K562 (cell line): Measurements from ENCODE around the gene SPATA31C2. TPM values are rescaled to one million over a fixed set of nuclear protein-coding genes. Genes with fewer than 3 reads are reported as not detected.

Source experiments
- ATAC-seq: fragments of 200-7000 bp; cut with Tn5 transposase; 3 replicates; pipeline ENCODE4 v1.9.1; 2020; ENCODE audit warnings: moderate library complexity
- BruUV-seq: library from RNA; stranded (reverse); fragments of 400-500 nt; replicated peaks from 2 replicates; lab custom pipeline; 2021; lab: Mats Ljungman, UMichigan
- CTCF ChIA-PET: fragments of 300-600 bp; formaldehyde crosslinking; extraction: SDS; loops from one replicate; lab custom pipeline; 2021; ENCODE audit warnings: low intra/inter-chr PET ratio; lab: Yijun Ruan, JAX
- POLR2A ChIA-PET: fragments of 300-600, 350-650 bp; sonication (Branson Sonifier 250); formaldehyde crosslinking; extraction: SDS; loops from one replicate; lab custom pipeline; 2021; ENCODE audit warnings: antibody characterized with exemption, inconsistent platforms; lab: Yijun Ruan, JAX
- DNase-seq, 4 experiments: peaks; one replicate each; pipeline versions ENCODE4 v3.0.0 to v3.0.0-alpha.2; 2011 to 2018; ENCODE audit warnings: low spot score in 3 of 4, mixed read lengths in 3 of 4; ENCODE audit errors: extremely low read depth in 1 of 4
- FAIRE-seq: peaks from 2 replicates; lab custom pipeline; 2011; peaks lifted over from hg19 to GRCh38; lab: Jason Lieb, UNC
- H2AFZ ChIP-seq: 2 replicates; pipeline ENCODE4 v1.6.0; 2011; ENCODE audit warnings: low read depth, low read length, control low read depth, inconsistent platforms
- H3K27ac ChIP-seq: fragments of 200-600 bp; 3 replicates; pipeline ENCODE4 v1.8.0; 2011; ENCODE audit warnings: low read depth, mild to moderate bottlenecking, control low read depth, inconsistent platforms, low read length, moderate library complexity, mixed read lengths; ENCODE audit errors: extremely low read depth
- H3K27me3 ChIP-seq, 2 experiments: fragments of 300-600 bp in 1 of 2; 2 replicates in 1 of 2; 3 replicates in 1 of 2; pipeline versions ENCODE4 v1.6.0 to v1.8.0; 2011; ENCODE audit warnings: inconsistent platforms in 2 of 2, low read length in 2 of 2, mild to moderate bottlenecking in 1 of 2, mixed read lengths in 1 of 2, moderate library complexity in 1 of 2; ENCODE audit not compliant: control insufficient read depth in 2 of 2, insufficient read depth in 2 of 2
- H3K36me3 ChIP-seq: fragments of 300-600 bp; 3 replicates; pipeline ENCODE4 v1.8.0; 2011; ENCODE audit warnings: mild to moderate bottlenecking, low read length, inconsistent platforms; ENCODE audit not compliant: control insufficient read depth, insufficient read depth
- H3K4me1 ChIP-seq, 2 experiments: fragments of 200-600 bp in 1 of 2; replicated peaks in 1 of 2; 2 replicates in 1 of 2; 3 replicates in 1 of 2; pipeline versions ENCODE4 v1.5.1 to v1.8.0; 2011; ENCODE audit warnings: inconsistent platforms in 2 of 2, low read length in 2 of 2, mild to moderate bottlenecking in 1 of 2, mixed read lengths in 1 of 2, moderate library complexity in 1 of 2; ENCODE audit not compliant: control insufficient read depth in 2 of 2, insufficient read depth in 2 of 2
- H3K4me2 ChIP-seq: 2 replicates; pipeline ENCODE4 v1.6.1; 2011; ENCODE audit warnings: low read length, control low read depth, inconsistent platforms, mixed read lengths; ENCODE audit not compliant: insufficient read depth
- H3K4me3 ChIP-seq: fragments of 200-600 bp; sonication (generic), shearing (Covaris generic); 2 replicates; pipeline ENCODE4 v1.5.1; 2016; ENCODE audit warnings: control low read depth, inconsistent platforms
- H3K79me2 ChIP-seq: fragments of 200-600 bp; 3 replicates; pipeline ENCODE4 v1.8.0; 2011; ENCODE audit warnings: low read length, inconsistent platforms; ENCODE audit not compliant: control insufficient read depth, insufficient read depth
- H3K9ac ChIP-seq, 2 experiments: 2 replicates each; pipeline versions ENCODE4 v1.6.0 to v1.6.1; 2011; ENCODE audit warnings: low read depth in 2 of 2, low read length in 2 of 2, control low read depth in 1 of 2, inconsistent platforms in 1 of 2, mild to moderate bottlenecking in 1 of 2, mixed read lengths in 1 of 2; ENCODE audit not compliant: insufficient read depth in 1 of 2
- H3K9me1 ChIP-seq: one replicate; pipeline ENCODE4 v1.6.0; 2011; ENCODE audit warnings: inconsistent platforms, mild to moderate bottlenecking, low read length, moderate library complexity; ENCODE audit not compliant: control insufficient read depth, insufficient read depth
- H3K9me3 ChIP-seq: replicated peaks from 2 replicates; pipeline ENCODE4 v1.5.1; 2011; ENCODE audit warnings: low read depth, low read length, inconsistent platforms; ENCODE audit not compliant: control insufficient read depth, insufficient read depth
- H4K20me1 ChIP-seq: replicated peaks from 2 replicates; pipeline ENCODE4 v1.6.1; 2011; ENCODE audit warnings: low read length, inconsistent platforms, mixed read lengths; ENCODE audit not compliant: control insufficient read depth, insufficient read depth
- CEBPB ChIP-seq: fragments of 450-650 bp; IDR thresholded peaks from 2 replicates; pipeline ENCODE4 v1.6.1; 2016; ENCODE audit warnings: missing genetic modification characterization, missing compliant biosample characterization
- GATA2 ChIP-seq: sonication (generic); formaldehyde crosslinking; IDR thresholded peaks from 2 replicates; pipeline ENCODE4 v1.4.0; 2020; ENCODE audit warnings: mild to moderate bottlenecking, missing genetic modification reagents
- HDAC3 ChIP-seq: fragments of 450-650 bp; IDR thresholded peaks from 2 replicates; pipeline ENCODE4 v1.6.1; 2018; ENCODE audit warnings: borderline replicate concordance, mild to moderate bottlenecking, moderate library complexity; ENCODE audit not compliant: partially characterized antibody
- KLF13 ChIP-seq: fragments of 450-650 bp; IDR thresholded peaks from 2 replicates; pipeline ENCODE4 v1.6.1; 2016; ENCODE audit warnings: missing genetic modification characterization, low read depth, mild to moderate bottlenecking, missing compliant biosample characterization, moderate library complexity, borderline replicate concordance
- MCM5 ChIP-seq: fragments of 450-650 bp; IDR thresholded peaks from 2 replicates; pipeline ENCODE4 v1.6.1; 2016; ENCODE audit warnings: low read depth
- RAD21 ChIP-seq, 2 experiments: fragments of 250-450 bp in 1 of 2; fragments of 450-650 bp in 1 of 2; sonication (Bioruptor Pico) in 1 of 2; formaldehyde crosslinking in 1 of 2; IDR thresholded peaks in 1 of 2; conservative IDR thresholded peaks in 1 of 2; 2 replicates each; pipeline versions ENCODE4 v1.4.0 to v1.8.0; 2020 to 2022; ENCODE audit warnings: mild to moderate bottlenecking in 2 of 2, moderate library complexity in 1 of 2
- SLC30A9 ChIP-seq: fragments of 250-450 bp; sonication (Bioruptor Pico); IDR thresholded peaks from 2 replicates; pipeline ENCODE4 v1.8.0; 2022; ENCODE audit warnings: mild to moderate bottlenecking, moderate library complexity
- TCF3 ChIP-seq: sonication (generic); formaldehyde crosslinking; IDR thresholded peaks from 2 replicates; pipeline ENCODE4 v1.4.0; 2020; ENCODE audit warnings: mild to moderate bottlenecking, missing genetic modification reagents
- ZNF24 ChIP-seq: fragments of 450-650 bp; IDR thresholded peaks from 2 replicates; pipeline ENCODE4 v1.6.1; 2016
- ZNF280B ChIP-seq: fragments of 250-450 bp; sonication (Bioruptor Pico); IDR thresholded peaks from 2 replicates; pipeline ENCODE4 v1.5.1; 2021; ENCODE audit warnings: mild to moderate bottlenecking
- WGBS: fragments of 100-300 bp; shearing (Covaris generic); methylation state at CpG from one replicate; pipeline ENCODE4 v1.1.6; 2016; ENCODE audit warnings: low coverage, mixed read lengths; ENCODE audit not compliant: insufficient coverage; ENCODE audit errors: missing lambda C conversion rate; 5-methylcytosine and 5-hydroxymethylcytosine counted together
- in situ Hi-C: fragments of 300-500 bp; cut with MboI; formaldehyde crosslinking; loops from 4 replicates; pipeline ENCODE4 v1.15.0; 2018; ENCODE audit warnings: inconsistent platforms, mixed read lengths
- intact Hi-C: fragments of 100-400 bp; cut with micrococcal nuclease; formaldehyde crosslinking; loops from 2 replicates; pipeline ENCODE4 v1.14.2; 2022
- polyA plus RNA-seq, 8 experiments: library from polyadenylated mRNA; depleted of rRNA in 4 of 8; stranded (reverse) in 5 of 8; unstranded in 3 of 8; fragments of >200 nt; fragmentation: Nextera tagmentation in 2 of 8; fragmentation: Illumina TruSeq in 1 of 8; extraction: Ambion mirVana in 2 of 8; extraction: Trizol in 1 of 8; gene quantifications; 2 replicates each; pipeline versions ENCODE4 v1.2.1 to v1.2.3, GENCODE V29; 2011 to 2014; ENCODE audit warnings: inconsistent platforms in 1 of 8, missing spikeins in 1 of 8
- total RNA-seq, 7 experiments: library from RNA; depleted of rRNA in 6 of 7; stranded (reverse); fragments of >200 nt in 6 of 7; fragmentation: Illumina TruSeq in 2 of 7; extraction: Trizol in 2 of 7; gene quantifications; 2 replicates each; pipeline versions ENCODE4 v1.2.1 to v1.2.3, GENCODE V29; 2011 to 2021; ENCODE audit warnings: low replicate concordance in 1 of 7
- TF ChIP-seq, protein P1 (sequence below): fragments of 450-650 bp; formaldehyde crosslinking; conservative IDR thresholded peaks from 2 replicates; pipeline ENCODE4 v1.4.0; 2022; ENCODE audit warnings: mild to moderate bottlenecking, missing genetic modification characterization
- TF ChIP-seq, protein P2 (sequence below): fragments of 450-650 bp; IDR thresholded peaks from 2 replicates; pipeline ENCODE4 v1.6.1; 2016; ENCODE audit warnings: antibody characterized with exemption

Gene SPATA31C2
- total and polyA plus RNA-seq, 9 of the 15 experiments (the other 6 are each of a cell fraction or from before 2014, with no cell fraction given), result 0.04 to 0.27 (median 0.16) TPM

GRCh38 chr9:88085476-88085875 is 52.8 kb downstream of the SPATA31C2 start (continued):
- TF ChIP-seq, protein P1, sequence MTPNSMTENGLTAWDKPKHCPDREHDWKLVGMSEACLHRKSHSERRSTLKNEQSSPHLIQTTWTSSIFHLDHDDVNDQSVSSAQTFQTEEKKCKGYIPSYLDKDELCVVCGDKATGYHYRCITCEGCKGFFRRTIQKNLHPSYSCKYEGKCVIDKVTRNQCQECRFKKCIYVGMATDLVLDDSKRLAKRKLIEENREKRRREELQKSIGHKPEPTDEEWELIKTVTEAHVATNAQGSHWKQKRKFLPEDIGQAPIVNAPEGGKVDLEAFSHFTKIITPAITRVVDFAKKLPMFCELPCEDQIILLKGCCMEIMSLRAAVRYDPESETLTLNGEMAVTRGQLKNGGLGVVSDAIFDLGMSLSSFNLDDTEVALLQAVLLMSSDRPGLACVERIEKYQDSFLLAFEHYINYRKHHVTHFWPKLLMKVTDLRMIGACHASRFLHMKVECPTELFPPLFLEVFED (CRISPR knock-in tag), result no peak
- TF ChIP-seq TCF3 (CRISPR knock-in tag), result no peak
- no peak for TF ChIP-seq SLC30A9 (CRISPR knock-in tag)
- TF ChIP-seq MCM5, result no peak
- TF ChIP-seq ZNF24, result no peak
- TF ChIP-seq GATA2 (CRISPR knock-in tag), result no peak
- TF ChIP-seq KLF13, result no peak

DNA sequence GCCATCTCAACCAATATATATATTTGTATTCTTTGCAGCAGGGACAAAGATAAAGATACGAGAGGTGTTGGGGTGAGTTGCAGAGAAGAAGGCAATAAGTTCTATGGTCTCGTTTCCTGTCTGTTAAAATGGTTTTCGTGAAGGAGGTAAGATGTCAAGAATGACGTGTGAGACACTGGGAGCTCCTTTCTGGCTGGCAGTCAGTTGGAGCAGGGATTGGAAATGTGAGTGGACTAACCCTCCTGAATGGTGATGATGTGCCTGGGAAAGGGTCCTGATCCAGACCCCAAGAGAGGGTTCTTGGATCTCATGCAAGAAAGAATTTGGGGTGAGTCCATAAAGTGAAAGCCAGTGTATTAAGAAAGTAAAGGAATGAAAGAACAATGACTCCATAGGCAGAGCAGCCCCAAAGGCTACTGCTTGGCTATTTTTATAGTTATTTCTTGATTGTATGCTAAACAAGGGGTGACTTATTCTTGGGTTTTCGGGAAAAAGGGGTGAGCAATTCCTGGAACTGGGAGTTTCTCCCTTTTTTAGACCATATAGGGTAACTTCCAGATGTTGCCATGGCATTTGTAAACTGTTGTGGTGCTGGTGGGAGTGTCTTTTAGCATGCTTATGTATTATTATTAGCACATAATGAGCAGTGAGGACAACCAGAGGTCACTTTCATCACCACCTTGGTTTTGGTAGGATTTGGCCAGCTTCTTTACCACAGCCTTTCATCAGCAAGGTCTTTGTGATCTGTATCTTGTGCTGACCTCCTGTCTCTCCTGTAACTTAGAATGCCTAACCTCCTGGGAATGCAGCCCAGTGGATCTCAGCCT is 53.7 kb downstream of the SPATA31C2 start:
- H3K9ac ChIP-seq, result no peak overlapping the region
- no peak overlapping the region for H3K4me2 ChIP-seq
- H2AFZ ChIP-seq, result no peak overlapping the region
- POLR2A ChIA-PET, result no interaction called here
- no peaks in the 10 kb centered on the region for H3K36me3 ChIP-seq
- H4K20me1 ChIP-seq, result no peaks in the 10 kb centered on the region; the same call in 1 of the 2 replicates
- H3K4me1 ChIP-seq, result no peaks in the 10 kb centered on the region
- no peak overlapping the region for H3K4me3 ChIP-seq
- WGBS, result 2% methylated on average over 5 of the region's 5 CpGs
- intact Hi-C loops, result no loop called here
- DNase-seq, result no peak
- H3K9me1 ChIP-seq, result no peaks in the 10 kb centered on the region
- CTCF ChIA-PET, result no interaction called here
- no peaks in the 10 kb centered on the region for H3K79me2 ChIP-seq
- no peaks in the 10 kb centered on the region for H3K9me3 ChIP-seq
- no peak for ATAC-seq
- BruUV-seq, result no TSS peak
- TF ChIP-seq TCF3 (CRISPR knock-in tag), result no peak
- no peak for TF ChIP-seq HDAC3
- no peak for TF ChIP-seq CEBPB (tag)
- TF ChIP-seq RAD21 (CRISPR knock-in tag; conservative IDR thresholded peaks at IDR 0.05 in 1 of 2, IDR thresholded peaks at IDR 0.05 in 1 of 2), result no peak
- TF ChIP-seq, protein P2, sequence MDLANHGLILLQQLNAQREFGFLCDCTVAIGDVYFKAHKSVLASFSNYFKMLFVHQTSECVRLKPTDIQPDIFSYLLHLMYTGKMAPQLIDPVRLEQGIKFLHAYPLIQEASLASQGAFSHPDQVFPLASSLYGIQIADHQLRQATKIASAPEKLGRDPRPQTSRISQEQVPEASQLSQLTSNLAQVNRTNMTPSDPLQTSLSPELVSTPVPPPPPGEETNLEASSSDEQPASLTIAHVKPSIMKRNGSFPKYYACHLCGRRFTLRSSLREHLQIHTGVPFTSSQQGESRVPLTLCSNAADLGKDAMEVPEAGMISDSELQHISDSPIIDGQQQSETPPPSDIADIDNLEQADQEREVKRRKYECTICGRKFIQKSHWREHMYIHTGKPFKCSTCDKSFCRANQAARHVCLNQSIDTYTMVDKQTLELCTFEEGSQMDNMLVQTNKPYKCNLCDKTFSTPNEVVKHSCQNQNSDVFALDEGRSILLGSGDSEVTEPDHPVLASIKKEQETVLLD, result no peak
- no peak for TF ChIP-seq ZNF280B
- no peak overlapping the region for H3K27ac ChIP-seq
- in situ Hi-C loops, result no loop called here
- H3K27me3 ChIP-seq, result peaks cover 0 to 6% of the 10 kb centered on the region in 2 experiments; a peak in 2 of 5 replicates
- FAIRE-seq, result no peak
